Gastroesophageal sphincter (tissue), 4 donors: ENCODE data around the gene YKT6. TPM values are rescaled to one million over a fixed set of nuclear protein-coding genes. Genes with fewer than 3 reads are reported as not detected.

Source experiments
- ATAC-seq: fragments of 150-250 bp; one replicate; pipeline ENCODE4 v1.9.1; 2016; ENCODE audit warnings: mild to moderate bottlenecking, moderate library complexity
- H3K27ac ChIP-seq, 4 donors: fragments of 200-600 bp; sonication (generic) in 3 of 4; 1 replicate in 3 of 4; 2 replicates in 1 of 4; pipeline ENCODE4 v1.5.1; 2016 to 2019
- H3K27me3 ChIP-seq: fragments of 200-600 bp; sonication (generic); one replicate; pipeline ENCODE4 v1.5.1; 2019
- H3K36me3 ChIP-seq, 2 donors: fragments of 200-600 bp; sonication (generic); one replicate each; pipeline ENCODE4 v1.5.1; 2019; ENCODE audit warnings: control low read depth in 1 of 2
- H3K4me1 ChIP-seq, 3 donors: fragments of 200-600 bp; sonication (generic); 1 replicate in 2 of 3; 2 replicates in 1 of 3; pipeline ENCODE4 v1.5.1; 2016 to 2019; ENCODE audit warnings: control low read depth in 2 of 3
- H3K4me3 ChIP-seq, 2 donors: fragments of 200-600 bp; sonication (generic); one replicate each; pipeline ENCODE4 v1.5.1; 2019; ENCODE audit warnings: mild to moderate bottlenecking in 1 of 2, moderate library complexity in 1 of 2
- H3K9me3 ChIP-seq, 3 donors: fragments of 200-600 bp; sonication (generic); one replicate each; pipeline ENCODE4 v1.5.1; 2017 to 2019; ENCODE audit warnings: control low read depth in 2 of 3
- EP300 ChIP-seq: sonication (generic); formaldehyde crosslinking; IDR thresholded peaks from one replicate; pipeline ENCODE4 v1.6.1; 2017; ENCODE audit warnings: antibody characterized with exemption, mild to moderate bottlenecking
- POLR2A ChIP-seq, 2 donors: fragments of 450-650 bp; IDR thresholded peaks; one replicate each; pipeline ENCODE4 v1.6.1; 2017; ENCODE audit warnings: antibody characterized with exemption in 2 of 2, mild to moderate bottlenecking in 2 of 2, moderate library complexity in 1 of 2
- POLR2AphosphoS5 ChIP-seq: sonication (generic); formaldehyde crosslinking; IDR thresholded peaks from one replicate; pipeline ENCODE4 v1.6.1; 2017; ENCODE audit warnings: antibody characterized with exemption
- WGBS, 2 donors: methylation state at CpG; one replicate each; pipeline ENCODE4 v1.1.5; 2018; ENCODE audit warnings: low coverage in 1 of 2; 5-methylcytosine and 5-hydroxymethylcytosine counted together
- total RNA-seq, 4 donors: library from RNA; depleted of rRNA; stranded (reverse); fragments of >200 nt; gene quantifications; one replicate each; pipeline ENCODE4 v1.1.0, GENCODE V29; 2016
- TF ChIP-seq, protein P1 (sequence below), 4 experiments: fragments of 200-600 bp in 2 of 4; fragments of 450-650 bp in 2 of 4; sonication (generic) in 1 of 4; IDR thresholded peaks; one replicate each; pipeline ENCODE4 v1.5.1; 2017 to 2019; ENCODE audit warnings: antibody characterized with exemption in 4 of 4, mild to moderate bottlenecking in 2 of 4, moderate library complexity in 2 of 4

YKT6 gene
- total RNA-seq, 4 donors from 2014 or later: 50.2 to 79.2 (median 64.1) TPM

DNA sequence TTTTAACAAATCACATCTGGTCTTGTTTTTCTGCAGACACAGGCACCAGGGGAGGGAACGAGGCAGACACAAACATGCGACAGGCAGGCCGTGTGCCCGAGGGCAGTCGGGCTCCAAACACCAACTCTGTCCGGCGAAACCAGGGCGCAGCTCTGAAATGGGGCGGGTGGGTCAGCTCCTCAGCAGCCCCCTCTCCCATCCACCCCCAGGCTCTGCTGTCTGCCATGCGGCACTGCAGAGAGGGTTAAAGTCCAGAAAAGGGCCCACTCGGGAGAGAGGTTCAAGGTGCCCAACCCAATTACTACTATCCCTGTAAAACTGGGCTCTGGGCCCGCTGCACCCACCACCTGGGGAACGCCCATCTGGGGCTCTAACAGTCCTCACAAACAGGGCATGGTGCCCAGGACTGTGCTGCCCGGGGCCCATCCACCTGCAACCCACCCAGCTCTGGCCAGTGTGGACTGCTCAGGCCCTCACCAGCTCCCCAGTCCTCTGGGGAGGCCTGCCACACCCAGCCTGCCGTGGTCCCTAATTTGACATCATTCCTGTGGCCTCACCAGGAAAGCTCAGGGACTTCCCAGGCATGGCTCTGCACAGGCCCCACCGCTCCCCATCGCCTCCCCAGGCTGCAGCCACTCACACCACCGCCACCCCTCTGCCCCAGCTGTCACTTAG is 18.7 kb downstream of the YKT6 start:
- H3K9me3 ChIP-seq: peaks cover 0 to 14% (median 0%) of the 10 kb centered on the region in 3 donors
- H3K36me3 ChIP-seq: peaks cover 0 to 5% of the 10 kb centered on the region in 2 donors
- 100% methylated on average over 2 of the region's 18 CpGs; no CpG with 5 or more reads in 1 of the 2 donors for WGBS, 2 donors
- H3K4me3 ChIP-seq: no peak overlapping the region
- H3K27me3 ChIP-seq: peaks cover 28% of the 10 kb centered on the region
- no peak overlapping the region for H3K27ac ChIP-seq
- TF ChIP-seq, protein P1, sequence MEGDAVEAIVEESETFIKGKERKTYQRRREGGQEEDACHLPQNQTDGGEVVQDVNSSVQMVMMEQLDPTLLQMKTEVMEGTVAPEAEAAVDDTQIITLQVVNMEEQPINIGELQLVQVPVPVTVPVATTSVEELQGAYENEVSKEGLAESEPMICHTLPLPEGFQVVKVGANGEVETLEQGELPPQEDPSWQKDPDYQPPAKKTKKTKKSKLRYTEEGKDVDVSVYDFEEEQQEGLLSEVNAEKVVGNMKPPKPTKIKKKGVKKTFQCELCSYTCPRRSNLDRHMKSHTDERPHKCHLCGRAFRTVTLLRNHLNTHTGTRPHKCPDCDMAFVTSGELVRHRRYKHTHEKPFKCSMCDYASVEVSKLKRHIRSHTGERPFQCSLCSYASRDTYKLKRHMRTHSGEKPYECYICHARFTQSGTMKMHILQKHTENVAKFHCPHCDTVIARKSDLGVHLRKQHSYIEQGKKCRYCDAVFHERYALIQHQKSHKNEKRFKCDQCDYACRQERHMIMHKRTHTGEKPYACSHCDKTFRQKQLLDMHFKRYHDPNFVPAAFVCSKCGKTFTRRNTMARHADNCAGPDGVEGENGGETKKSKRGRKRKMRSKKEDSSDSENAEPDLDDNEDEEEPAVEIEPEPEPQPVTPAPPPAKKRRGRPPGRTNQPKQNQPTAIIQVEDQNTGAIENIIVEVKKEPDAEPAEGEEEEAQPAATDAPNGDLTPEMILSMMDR (IDR thresholded peaks at IDR 0.05): no peak
- TF ChIP-seq POLR2AphosphoS5 (no peak), POLR2A (IDR thresholded peaks at IDR 0.05) (no peak), EP300 (no peak)
- ATAC-seq: no peak
- no peaks in the 10 kb centered on the region for H3K4me1 ChIP-seq

DNA sequence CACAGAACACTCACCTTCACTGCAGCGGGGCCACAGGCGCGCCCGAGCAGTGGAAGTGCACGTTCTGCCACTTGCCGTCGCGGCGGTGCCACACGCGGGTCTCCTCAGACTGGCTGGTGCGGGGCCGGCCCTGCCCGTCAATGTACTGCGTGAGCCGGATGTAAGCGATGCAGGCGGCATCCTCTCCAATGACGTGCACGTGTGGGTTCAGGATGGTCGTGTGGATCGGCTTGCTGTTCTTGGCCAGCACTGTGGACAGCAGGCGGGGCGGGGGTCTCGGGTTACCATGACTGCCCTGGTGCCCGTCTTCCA is 19.2 kb downstream of the YKT6 start:
- Histone ChIP-seq H3K4me3 (no peak overlapping the region), H3K27ac (no peak overlapping the region), H3K36me3 (no peaks in the 10 kb centered on the region), H3K27me3 (peaks cover 32% of the 10 kb centered on the region), H3K9me3 (peaks cover 0 to 14% (median 0%) of the 10 kb centered on the region in 3 donors), H3K4me1 (no peaks in the 10 kb centered on the region)
- WGBS, 2 donors: 87 to 100% methylated on average over 1 to 3 of the region's 26 CpGs
- TF ChIP-seq EP300 (no peak), POLR2AphosphoS5 (no peak), POLR2A (IDR thresholded peaks at IDR 0.05) (no peak)
- TF ChIP-seq, protein P1 (IDR thresholded peaks at IDR 0.05): no peak
- no peak for ATAC-seq

DNA sequence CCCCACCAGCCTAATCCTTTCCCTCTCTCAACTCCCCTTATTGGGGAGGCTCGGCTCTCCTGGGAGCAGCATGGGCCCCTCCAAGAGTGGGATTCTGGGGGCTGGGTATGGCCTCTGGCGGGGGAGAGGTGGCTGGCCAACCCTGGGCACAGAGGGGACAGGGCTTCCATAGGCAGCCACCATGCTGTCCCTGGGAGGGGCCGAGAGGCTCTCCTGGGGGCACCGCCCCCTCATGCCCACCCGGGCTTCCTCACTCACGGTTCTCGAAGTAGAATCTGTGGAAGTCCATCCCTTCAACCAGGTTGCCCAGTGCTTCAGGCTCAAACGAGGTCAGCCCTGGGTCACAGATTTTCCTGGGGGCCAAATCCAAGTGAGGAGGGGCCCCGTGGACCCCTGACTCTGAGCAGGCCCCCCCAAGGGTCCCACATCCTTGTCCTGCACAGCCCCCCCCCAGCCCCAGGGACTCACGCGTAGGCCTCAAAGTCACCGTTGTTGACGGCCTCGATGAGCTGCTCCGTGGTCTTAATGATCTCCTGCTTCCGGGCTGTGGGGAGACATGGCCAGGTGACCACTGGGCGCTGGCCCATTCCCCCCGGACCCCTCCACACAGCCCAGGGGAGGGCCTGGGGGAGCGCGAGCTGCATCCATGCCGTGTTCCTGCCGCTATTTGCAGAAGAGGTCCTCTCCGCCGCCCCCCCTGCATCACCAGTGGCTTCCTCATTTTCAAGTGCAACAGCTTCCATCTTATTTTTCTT is 19.8 kb downstream of the YKT6 start:
- no peaks in the 10 kb centered on the region for H3K4me1 ChIP-seq
- no peak overlapping the region for H3K4me3 ChIP-seq
- no peak for TF ChIP-seq EP300
- TF ChIP-seq, protein P1 (IDR thresholded peaks at IDR 0.05): no peak
- no peaks in the 10 kb centered on the region for H3K36me3 ChIP-seq
- no peak for ATAC-seq
- H3K27ac ChIP-seq: no peak overlapping the region
- H3K9me3 ChIP-seq: peaks cover 0 to 14% (median 0%) of the 10 kb centered on the region in 3 donors
- WGBS, 2 donors: 85 to 100% methylated on average over 1 to 17 of the region's 24 CpGs
- H3K27me3 ChIP-seq: peaks cover 38% of the 10 kb centered on the region

DNA sequence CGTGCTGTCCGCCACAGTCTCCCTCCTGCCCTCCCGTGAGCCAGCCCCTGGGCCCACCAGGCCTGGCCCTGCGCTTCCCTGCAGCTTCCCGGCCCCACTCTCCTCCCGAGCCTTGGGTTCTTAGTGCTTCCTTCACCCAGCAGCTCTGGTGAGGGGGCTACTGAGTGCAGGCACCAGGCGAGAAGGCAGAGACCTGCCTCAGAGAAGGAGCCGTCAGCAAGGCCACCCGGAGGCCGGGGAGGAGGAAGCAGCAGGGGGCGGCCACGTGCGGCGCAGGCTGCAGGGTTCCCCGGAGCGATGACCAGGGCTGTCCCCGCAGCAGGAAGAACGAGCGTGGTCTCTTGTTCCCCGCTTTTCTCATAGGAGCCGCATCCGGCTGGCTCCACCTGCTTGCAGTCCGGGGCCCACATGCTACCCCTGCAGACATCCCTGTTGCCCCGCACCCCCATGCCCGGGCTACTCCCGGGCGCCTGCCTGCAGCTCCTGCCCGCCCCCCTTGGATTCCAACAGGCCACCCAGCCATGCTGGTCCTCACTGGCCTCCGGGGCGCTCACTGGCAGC is 20.5 kb downstream of the YKT6 start:
- peaks cover 46% of the 10 kb centered on the region for H3K27me3 ChIP-seq
- TF ChIP-seq, protein P1 (IDR thresholded peaks at IDR 0.05): no peak
- TF ChIP-seq POLR2AphosphoS5 (no peak), EP300 (no peak), POLR2A (IDR thresholded peaks at IDR 0.05) (no peak)
- no peak overlapping the region for H3K27ac ChIP-seq
- peaks cover 0 to 14% (median 0%) of the 10 kb centered on the region in 3 donors for H3K9me3 ChIP-seq
- ATAC-seq: no peak
- H3K4me3 ChIP-seq: no peak overlapping the region
- 20 to 60% methylated on average over 1 to 7 of the region's 30 CpGs for WGBS, 2 donors
- no peaks in the 10 kb centered on the region for H3K4me1 ChIP-seq
- H3K36me3 ChIP-seq: no peaks in the 10 kb centered on the region
